GM23248 (cell line): ENCODE data around the gene LRP4. TPM values are rescaled to one million over a fixed set of nuclear protein-coding genes. Genes with fewer than 3 reads are reported as not detected.
A peak's percentile ranks its signal among the peaks of the same experiment; 100 is the strongest.

Experiments used
- DNase-seq: peaks from one replicate; pipeline ENCODE4 v3.0.0-alpha.2; 2015
- H2AFZ ChIP-seq: fragments of 200-600 bp; sonication (generic); 2 replicates; pipeline ENCODE4 v1.6.1; 2016; ENCODE audit warnings: antibody characterized with exemption
- H3F3A ChIP-seq: fragments of 200-600 bp; sonication (generic); 2 replicates; pipeline ENCODE4 v1.6.1; 2016; ENCODE audit warnings: mild to moderate bottlenecking, antibody characterized with exemption, mixed run types; ENCODE audit not compliant: insufficient read depth
- H3K27ac ChIP-seq: fragments of 200-600 bp; sonication (generic); 2 replicates; pipeline ENCODE4 v1.5.1; 2016; ENCODE audit warnings: mild to moderate bottlenecking
- H3K27me3 ChIP-seq: fragments of 200-600 bp; sonication (generic); replicated peaks from 2 replicates; pipeline ENCODE4 v1.6.1; 2016; ENCODE audit warnings: mild to moderate bottlenecking; ENCODE audit not compliant: insufficient read depth
- H3K36me3 ChIP-seq: fragments of 200-600 bp; sonication (generic); 2 replicates; pipeline ENCODE4 v1.6.1; 2016; ENCODE audit warnings: low read depth, mild to moderate bottlenecking
- H3K4me1 ChIP-seq: fragments of 200-600 bp; sonication (generic); 2 replicates; pipeline ENCODE4 v1.6.1; 2016; ENCODE audit warnings: mild to moderate bottlenecking; ENCODE audit not compliant: insufficient read depth
- H3K4me2 ChIP-seq: fragments of 200-600 bp; sonication (generic); one replicate; pipeline ENCODE4 v1.6.1; 2016; ENCODE audit warnings: mild to moderate bottlenecking; ENCODE audit not compliant: unreplicated experiment
- H3K4me3 ChIP-seq: fragments of 200-600 bp; sonication (generic); 2 replicates; pipeline ENCODE4 v1.5.1; 2016; ENCODE audit warnings: mild to moderate bottlenecking
- H3K79me2 ChIP-seq: fragments of 200-600 bp; sonication (generic); 2 replicates; pipeline ENCODE4 v1.6.1; 2016; ENCODE audit warnings: mild to moderate bottlenecking; ENCODE audit not compliant: insufficient read depth
- H3K9ac ChIP-seq: fragments of 200-600 bp; sonication (generic); 2 replicates; pipeline ENCODE4 v1.6.1; 2016; ENCODE audit warnings: mild to moderate bottlenecking
- H3K9me2 ChIP-seq: fragments of 200-600 bp; sonication (generic); 2 replicates; pipeline ENCODE4 v1.6.1; 2016; ENCODE audit warnings: mixed run types, mild to moderate bottlenecking, moderate library complexity; ENCODE audit not compliant: insufficient read depth
- H3K9me3 ChIP-seq: fragments of 200-600 bp; sonication (generic); one replicate; pipeline ENCODE4 v1.6.1; 2017; ENCODE audit warnings: low read depth
- H4K20me1 ChIP-seq: fragments of 200-600 bp; sonication (generic); 2 replicates; pipeline ENCODE4 v1.6.0; 2016; ENCODE audit not compliant: insufficient read depth
- EZH2 ChIP-seq: fragments of 200-600 bp; sonication (generic); IDR thresholded peaks from 2 replicates; pipeline ENCODE4 v1.6.1; 2018; ENCODE audit warnings: antibody characterized with exemption, mild to moderate bottlenecking; ENCODE audit not compliant: insufficient read depth, poor library complexity, severe bottlenecking
- EZH2phosphoT487 ChIP-seq: fragments of 200-600 bp; sonication (generic); IDR thresholded peaks from 2 replicates; pipeline ENCODE4 v1.6.1; 2018; ENCODE audit warnings: antibody characterized with exemption, moderate library complexity, mild to moderate bottlenecking, low read depth; ENCODE audit not compliant: insufficient read depth
- WGBS, 2 experiments: methylation state at CpG; one replicate each; pipeline ENCODE4 v1.1.6; 2015 to 2017; ENCODE audit warnings: low lambda C conversion rate in 2 of 2, low coverage in 1 of 2; ENCODE audit errors: missing lambda C conversion rate in 2 of 2; 5-methylcytosine and 5-hydroxymethylcytosine counted together
- in situ Hi-C: fragments of 300-500 bp; cut with MboI; formaldehyde crosslinking; loops from 2 replicates; pipeline ENCODE4 v1.15.0; 2020
- polyA plus RNA-seq: library from polyadenylated mRNA; unstranded; fragments of >200 nt; fragmentation: Nextera tagmentation; extraction: Ambion mirVana; gene quantifications from 2 replicates; pipeline ENCODE4 v1.2.1, GENCODE V29; 2016
- total RNA-seq: library from RNA; depleted of rRNA; stranded (reverse); fragments of >200 nt; shearing (Covaris generic); gene quantifications from 2 replicates; pipeline ENCODE4 v1.2.3, GENCODE V29; 2014

The LRP4 gene
- total and polyA plus RNA-seq, 2 experiments from 2014 or later, result 1.4 to 2.9 TPM

DNA sequence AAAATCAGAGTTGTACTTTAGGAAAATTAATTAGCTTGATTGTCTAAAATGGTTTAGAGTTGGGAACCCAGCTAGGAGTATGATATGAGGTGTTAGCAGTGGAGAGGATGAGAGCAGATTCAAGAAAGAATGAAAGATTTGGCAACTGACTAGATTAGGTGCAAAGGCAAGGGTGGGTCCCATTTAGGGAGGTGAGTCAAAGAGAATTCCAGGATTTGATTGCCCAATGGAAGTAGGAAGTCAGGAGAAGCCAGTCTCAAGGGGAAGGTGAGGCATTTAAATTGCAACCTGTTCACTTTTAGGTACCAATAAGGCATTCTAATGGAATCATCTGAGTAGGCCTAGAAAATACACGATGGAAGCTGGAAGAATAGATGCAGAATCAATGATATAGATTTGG, 68.7 kb downstream of the LRP4 start:
- Histone ChIP-seq H3K9ac (no peak overlapping the region), H3K79me2 (peaks cover 11% of the 10 kb centered on the region), H3K27me3 (no peaks in the 10 kb centered on the region), H3F3A (no peaks in the 10 kb centered on the region; the same call in 1 of the 2 replicates), H3K4me2 (no peak overlapping the region), H3K4me3 (no peak overlapping the region), H3K27ac (no peak overlapping the region), H4K20me1 (no peaks in the 10 kb centered on the region), H3K9me3 (no peaks in the 10 kb centered on the region), H2AFZ (no peak overlapping the region), H3K4me1 (peaks cover 5% of the 10 kb centered on the region), H3K9me2 (no peaks in the 10 kb centered on the region), H3K36me3 (no peaks in the 10 kb centered on the region)
- no peak for DNase-seq
- in situ Hi-C loops, result no loop called here
- 100% methylated on average over 1 of the region's 1 CpG for WGBS, 2 experiments
- TF ChIP-seq EZH2 (no peak), EZH2phosphoT487 (no peak)

DNA sequence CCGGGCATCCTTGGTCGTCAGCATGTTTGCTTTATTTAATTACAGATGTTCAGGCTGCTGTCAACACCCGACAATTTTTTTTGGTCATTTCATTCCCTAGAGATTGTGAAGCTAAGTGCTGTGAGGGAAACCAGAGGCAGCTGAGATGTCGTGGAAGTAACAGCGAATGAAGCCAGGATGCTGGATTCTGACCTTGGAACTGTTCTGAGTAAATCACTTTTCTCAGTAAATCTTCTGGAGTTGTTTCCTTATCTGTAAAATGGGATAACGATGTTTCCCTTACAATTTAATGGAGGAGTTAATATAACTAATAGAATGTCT, 71.9 kb downstream of the LRP4 start:
- peak overlapping the region; percentile 91 for H2AFZ ChIP-seq
- peaks cover 5% of the 10 kb centered on the region for H3K4me1 ChIP-seq
- no peak for DNase-seq
- H3K9ac ChIP-seq, result peak overlapping the region; percentile 91
- H3K9me2 ChIP-seq, result no peaks in the 10 kb centered on the region
- no peaks in the 10 kb centered on the region for H3K27me3 ChIP-seq
- no peaks in the 10 kb centered on the region; the same call in 1 of the 2 replicates for H3F3A ChIP-seq
- 3% methylated on average over 6 of the region's 6 CpGs for WGBS, 2 experiments
- no peaks in the 10 kb centered on the region for H3K36me3 ChIP-seq
- H3K4me3 ChIP-seq, result peak overlapping the region; percentile 83
- no peaks in the 10 kb centered on the region for H3K9me3 ChIP-seq
- no peak overlapping the region for H3K27ac ChIP-seq
- peak overlapping the region; percentile 61 for H3K4me2 ChIP-seq
- no peaks in the 10 kb centered on the region for H4K20me1 ChIP-seq
- peaks cover 42% of the 10 kb centered on the region for H3K79me2 ChIP-seq
- in situ Hi-C loops, result no loop called here
- TF ChIP-seq EZH2, result no peak
- TF ChIP-seq EZH2phosphoT487, result no peak

DNA sequence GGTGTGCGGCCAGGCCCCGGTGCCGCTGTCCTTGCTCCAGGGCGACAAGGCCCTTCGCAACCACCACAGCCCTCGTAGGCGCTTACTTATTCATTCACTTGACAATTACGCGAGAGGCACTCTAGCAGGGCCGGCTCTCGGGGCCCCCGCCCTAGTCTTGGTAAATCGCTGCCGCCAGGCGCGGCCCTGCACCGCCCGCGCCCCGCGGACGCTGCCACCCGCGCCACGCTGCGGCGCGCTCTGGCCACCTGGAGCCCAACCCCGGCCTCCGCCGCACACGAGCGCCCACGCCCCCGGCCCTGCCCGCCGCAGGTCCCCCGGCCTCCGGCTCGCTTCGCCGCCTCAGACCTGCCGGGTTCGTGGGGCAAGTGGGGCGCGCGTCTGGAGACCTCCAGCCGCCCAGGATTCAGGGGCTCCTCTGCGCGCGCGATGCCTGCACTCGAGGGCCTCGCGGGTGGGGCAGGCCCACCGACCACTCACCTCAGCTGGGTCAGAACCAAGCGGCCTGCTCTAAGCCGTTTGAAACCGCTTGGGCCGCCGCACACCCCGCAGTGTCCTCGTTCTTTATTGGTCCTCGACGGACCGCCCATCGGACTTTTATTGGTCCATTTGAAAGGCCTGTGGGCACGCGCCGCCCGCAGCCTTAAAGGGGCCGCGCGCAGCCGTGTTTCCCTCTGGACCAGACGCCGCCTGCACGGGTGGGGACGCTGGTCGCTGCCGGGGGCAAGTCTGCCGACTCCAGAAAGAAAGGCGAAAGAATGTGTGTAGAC, 72.4 kb downstream of the LRP4 start, which contains the start of gene CKAP5:
Gene CKAP5, minus strand, starts transcription at position 541 of the 770 bp plus-strand sequence. CDS start 25,049 bp downstream, outside the sequence.
- TF ChIP-seq EZH2, result no peak
- no peak for TF ChIP-seq EZH2phosphoT487
- no peaks in the 10 kb centered on the region for H4K20me1 ChIP-seq
- DNase-seq, result peak; percentile 97
- peak within 1 kb of the TSS; percentile 93 for H3K4me2 ChIP-seq
- no peaks in the 10 kb centered on the region for H3K9me3 ChIP-seq
- H3F3A ChIP-seq, result no peaks in the 10 kb centered on the region; the same call in 1 of the 2 replicates
- H3K9ac ChIP-seq, result peak within 1 kb of the TSS; percentile 91
- peak within 1 kb of the TSS; percentile 91 for H2AFZ ChIP-seq
- H3K4me1 ChIP-seq, result peaks cover 5% of the 10 kb centered on the region
- H3K27me3 ChIP-seq, result no peaks in the 10 kb centered on the region
- peak within 1 kb of the TSS; percentile 72 for H3K27ac ChIP-seq
- peaks cover 48% of the 10 kb centered on the region for H3K79me2 ChIP-seq
- peak within 1 kb of the TSS; percentile 83 for H3K4me3 ChIP-seq
- in situ Hi-C loops, result no loop called here
- H3K9me2 ChIP-seq, result no peaks in the 10 kb centered on the region
- H3K36me3 ChIP-seq, result no peaks in the 10 kb centered on the region
- 1% methylated on average over 42 to 69 of the region's 83 CpGs for WGBS, 2 experiments

DNA sequence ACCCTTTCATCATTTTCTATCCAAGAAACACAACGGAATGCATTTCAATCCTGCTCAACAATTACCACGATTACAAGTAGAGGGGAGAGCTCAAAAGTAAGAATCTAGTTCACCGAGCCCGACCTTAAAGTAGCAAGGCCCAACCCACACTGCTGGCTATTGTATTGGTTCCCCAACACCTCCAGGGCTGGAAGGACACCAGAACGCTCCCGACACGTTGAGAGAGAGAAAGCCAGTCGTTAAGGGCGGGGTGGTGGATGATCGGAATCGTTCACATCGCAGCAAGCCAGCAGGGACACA, 73.0 kb downstream of the LRP4 start:
- peak; percentile 54 for DNase-seq
- 1 to 2% methylated on average over 12 of the region's 12 CpGs for WGBS, 2 experiments

DNA sequence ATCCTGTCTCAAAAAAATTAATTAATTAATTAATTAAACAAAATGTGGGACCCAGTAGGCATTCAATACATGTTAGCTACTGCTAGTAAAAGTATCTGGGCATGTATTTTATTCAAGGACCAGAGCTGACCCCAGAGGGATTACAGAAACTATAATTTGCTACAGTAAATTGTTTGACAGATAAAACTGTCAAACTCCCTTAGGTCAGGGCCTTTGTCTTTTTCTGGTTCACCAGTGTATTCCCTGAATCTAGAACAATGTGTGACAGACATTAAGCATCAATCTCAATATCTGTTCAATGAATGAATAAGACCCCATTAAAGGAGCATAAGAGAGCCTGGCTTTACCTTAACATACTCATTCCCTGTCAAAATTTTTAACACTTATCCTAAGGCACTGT, 78.2 kb downstream of the LRP4 start:
- Histone ChIP-seq H3K27ac (no peak overlapping the region), H3K4me2 (no peak overlapping the region), H3K79me2 (peaks cover 100% of the 10 kb centered on the region), H3K9ac (no peak overlapping the region), H3F3A (no peaks in the 10 kb centered on the region), H3K36me3 (no peaks in the 10 kb centered on the region), H3K9me3 (no peaks in the 10 kb centered on the region), H4K20me1 (no peaks in the 10 kb centered on the region), H3K4me3 (no peak overlapping the region), H3K4me1 (peaks cover 5% of the 10 kb centered on the region), H3K9me2 (no peaks in the 10 kb centered on the region), H2AFZ (no peak overlapping the region), H3K27me3 (no peaks in the 10 kb centered on the region)
- in situ Hi-C loops, result no loop called here
- TF ChIP-seq EZH2phosphoT487 (no peak), EZH2 (no peak)
- no peak for DNase-seq

More for the DNA sequence above, 73.0 kb downstream of the LRP4 start:
- H3K4me2 ChIP-seq, result peak overlapping the region; percentile 93
- no peaks in the 10 kb centered on the region; the same call in 1 of the 2 replicates for H3F3A ChIP-seq
- in situ Hi-C loops, result no loop called here
- peak overlapping the region; percentile 91 for H2AFZ ChIP-seq
- no peaks in the 10 kb centered on the region for H4K20me1 ChIP-seq
- H3K27ac ChIP-seq, result peak overlapping the region; percentile 72
- peak overlapping the region; percentile 91 for H3K9ac ChIP-seq
- peaks cover 5% of the 10 kb centered on the region for H3K4me1 ChIP-seq
- no peaks in the 10 kb centered on the region for H3K27me3 ChIP-seq
- no peaks in the 10 kb centered on the region for H3K9me2 ChIP-seq
- no peaks in the 10 kb centered on the region for H3K36me3 ChIP-seq
- H3K79me2 ChIP-seq, result peaks cover 53% of the 10 kb centered on the region
- H3K9me3 ChIP-seq, result no peaks in the 10 kb centered on the region
- peak overlapping the region; percentile 83 for H3K4me3 ChIP-seq
- TF ChIP-seq EZH2 (no peak), EZH2phosphoT487 (no peak)
